ENCODE measurements around the gene ZBTB12. TPM values are rescaled to one million over a fixed set of nuclear protein-coding genes. Genes with fewer than 3 reads are reported as not detected.

ZBTB12 gene
- total and polyA plus RNA-seq, 2 of the 13 experiments (the other 11 are each of a cell fraction or from before 2014, with no cell fraction given), result 4.8 to 6.0 TPM

GRCh38 chr6:31927242-31927862, 25.5 kb upstream of the ZBTB12 start, which contains the start of gene C2 (continued):
- TF ChIP-seq MYPOP (CRISPR knock-in tag; IDR thresholded peaks at IDR 0.05) (peak; percentile 86), CENPT (CRISPR knock-in tag; IDR thresholded peaks at IDR 0.05; ENCODE audit: low read depth) (no peak), ZNF574 (CRISPR knock-in tag; IDR thresholded peaks at IDR 0.05) (peak; percentile 77), KDM3A (CRISPR knock-in tag; IDR thresholded peaks at IDR 0.05; ENCODE audit: low read depth) (peak; percentile 57; the same call in 1 of the 2 replicates), FOXJ3 (CRISPR knock-in tag; IDR thresholded peaks at IDR 0.05; ENCODE audit: borderline replicate concordance) (peak; percentile 88), ZNF253 (CRISPR knock-in tag; IDR thresholded peaks at IDR 0.05; ENCODE audit: borderline replicate concordance) (no peak), DPF2 (CRISPR knock-in tag; IDR thresholded peaks at IDR 0.05; ENCODE audit: borderline replicate concordance, low read depth) (peak; percentile 98), NFATC3 (CRISPR knock-in tag; IDR thresholded peaks at IDR 0.05) (no peak), ZNF18 (CRISPR knock-in tag; IDR thresholded peaks at IDR 0.05; ENCODE audit: insufficient replicate concordance) (peak; percentile 96), ZBTB26 (CRISPR knock-in tag; IDR thresholded peaks at IDR 0.05; ENCODE audit: borderline replicate concordance) (peak; percentile 92; the same call in 1 of the 2 replicates), THAP11 (CRISPR knock-in tag; IDR thresholded peaks at IDR 0.05) (peak; percentile 86), ZNF710 (CRISPR knock-in tag; IDR thresholded peaks at IDR 0.05; ENCODE audit: borderline replicate concordance) (peak; percentile 79; the same call in 1 of the 2 replicates), ZNF414 (CRISPR knock-in tag; IDR thresholded peaks at IDR 0.05) (peak; percentile 62; the same call in 1 of the 2 replicates), KDM5A (IDR thresholded peaks at IDR 0.05; ENCODE audit: borderline replicate concordance, low read length) (peak; percentile 40; the same call in 1 of the 2 replicates), MXI1 (IDR thresholded peaks at IDR 0.05; ENCODE audit: borderline replicate concordance, low read depth, low read length) (peak; percentile 93; the same call in 2 of the 3 replicates), ZNF317 (CRISPR knock-in tag; IDR thresholded peaks at IDR 0.05) (no peak), XBP1 (CRISPR knock-in tag; IDR thresholded peaks at IDR 0.05) (no peak), PCBP2 (optimal IDR thresholded peaks at IDR 0.05; ENCODE audit: low read depth, low read length, poor library complexity, severe bottlenecking) (no peak)

All from HepG2 (cell line).